IMR-90 (cell line): ENCODE measurements around the gene TEX2. TPM values are rescaled to one million over a fixed set of nuclear protein-coding genes. Genes with fewer than 3 reads are reported as not detected.

Source experiments
- ATAC-seq: fragments of 200-7000 bp; cut with Tn5 transposase; 2 replicates; pipeline ENCODE4 v1.9.1; 2020; ENCODE audit warnings: low read depth, mild to moderate bottlenecking, moderate library complexity
- BruUV-seq: library from RNA; stranded (reverse); fragments of 400-500 nt; replicated peaks from 2 replicates; lab custom pipeline; 2021; lab: Mats Ljungman, UMichigan
- CTCF ChIA-PET: fragments of 300-600 bp; formaldehyde crosslinking; extraction: SDS; loops from one replicate; lab custom pipeline; 2021; ENCODE audit warnings: antibody characterized with exemption; lab: Yijun Ruan, JAX
- POLR2A ChIA-PET: fragments of 300-600 bp; sonication (Branson Sonifier 250); formaldehyde crosslinking; loops from one replicate; lab custom pipeline; 2022; ENCODE audit warnings: antibody characterized with exemption; ENCODE audit not compliant: unreplicated experiment; lab: Charles Lee
- DNase-seq: peaks from one replicate; pipeline ENCODE4 v3.0.0; 2013
- H2AFZ ChIP-seq: replicated peaks from 2 replicates; pipeline ENCODE3; 2013; ENCODE audit warnings: low read length, mild to moderate bottlenecking; ENCODE audit not compliant: poor library complexity
- H2AK5ac ChIP-seq: 2 replicates; pipeline ENCODE4 v1.6.1; 2013; ENCODE audit warnings: low read depth, low read length, inconsistent platforms
- H2AK9ac ChIP-seq: replicated peaks from 2 replicates; pipeline ENCODE3; 2013; ENCODE audit warnings: mild to moderate bottlenecking, low read depth, low read length, moderate library complexity; ENCODE audit not compliant: poor library complexity
- H2BK120ac ChIP-seq: 2 replicates; pipeline ENCODE4 v1.6.1; 2013; ENCODE audit warnings: low read depth, low read length, inconsistent platforms
- H2BK15ac ChIP-seq: 3 replicates; pipeline ENCODE4 v1.6.1; 2013; ENCODE audit warnings: low read depth, low read length, inconsistent platforms
- H2BK20ac ChIP-seq: 2 replicates; pipeline ENCODE4 v1.6.1; 2013; ENCODE audit warnings: low read depth, mild to moderate bottlenecking, inconsistent platforms, low read length, moderate library complexity
- H2BK5ac ChIP-seq: 2 replicates; pipeline ENCODE4 v1.6.1; 2013; ENCODE audit warnings: mild to moderate bottlenecking, low read depth, low read length, inconsistent platforms; ENCODE audit not compliant: poor library complexity, severe bottlenecking
- H3K14ac ChIP-seq: replicated peaks from 2 replicates; pipeline ENCODE4 v1.6.1; 2013; ENCODE audit warnings: low read depth, low read length, inconsistent platforms
- H3K18ac ChIP-seq: 2 replicates; pipeline ENCODE4 v1.6.1; 2013; ENCODE audit warnings: low read depth, low read length, control low read depth
- H3K23ac ChIP-seq: 2 replicates; pipeline ENCODE4 v1.6.1; 2013; ENCODE audit warnings: low read depth, low read length, inconsistent platforms
- H3K27ac ChIP-seq: 2 replicates; pipeline ENCODE4 v1.5.1; 2013; ENCODE audit warnings: mild to moderate bottlenecking, control low read depth, low read length; ENCODE audit not compliant: insufficient read depth
- H3K27me3 ChIP-seq: 2 replicates; pipeline ENCODE4 v1.6.1; 2013; ENCODE audit warnings: low read length; ENCODE audit not compliant: control insufficient read depth, insufficient read depth
- H3K36me3 ChIP-seq: 2 replicates; pipeline ENCODE4 v1.6.1; 2013; ENCODE audit warnings: low read length, mixed read lengths; ENCODE audit not compliant: control insufficient read depth, insufficient read depth
- H3K4ac ChIP-seq: 2 replicates; pipeline ENCODE4 v1.6.1; 2013; ENCODE audit warnings: low read depth, low read length, inconsistent platforms
- H3K4me1 ChIP-seq: 2 replicates; pipeline ENCODE4 v1.6.1; 2013; ENCODE audit warnings: low read length, mixed read lengths; ENCODE audit not compliant: control insufficient read depth, insufficient read depth
- H3K4me2 ChIP-seq: 2 replicates; pipeline ENCODE4 v1.6.1; 2013; ENCODE audit warnings: low read depth, mild to moderate bottlenecking, control low read depth, low read length, moderate library complexity
- H3K4me3 ChIP-seq: 2 replicates; pipeline ENCODE4 v1.5.1; 2013; ENCODE audit warnings: low read depth, mild to moderate bottlenecking, control low read depth, low read length, moderate library complexity; ENCODE audit not compliant: insufficient read depth
- H3K56ac ChIP-seq: 2 replicates; pipeline ENCODE4 v1.6.1; 2013; ENCODE audit warnings: low read length, inconsistent platforms; ENCODE audit not compliant: insufficient read depth; ENCODE audit errors: extremely low read depth
- H3K79me1 ChIP-seq, 2 experiments: 2 replicates each; pipeline ENCODE4 v1.6.1; 2013; ENCODE audit warnings: low read length in 2 of 2, inconsistent platforms in 1 of 2, low read depth in 1 of 2
- H3K9ac ChIP-seq: 2 replicates; pipeline ENCODE4 v1.6.1; 2013; ENCODE audit warnings: low read depth, low read length, control low read depth
- H3K9me1 ChIP-seq: 2 replicates; pipeline ENCODE4 v1.6.1; 2013; ENCODE audit warnings: low read length, inconsistent platforms; ENCODE audit not compliant: insufficient read depth
- H3K9me3 ChIP-seq: 2 replicates; pipeline ENCODE4 v1.6.1; 2013; ENCODE audit warnings: low read length; ENCODE audit not compliant: control insufficient read depth, insufficient read depth
- H4K20me1 ChIP-seq: 2 replicates; pipeline ENCODE4 v1.6.1; 2013; ENCODE audit warnings: low read length, inconsistent platforms; ENCODE audit not compliant: insufficient read depth
- H4K5ac ChIP-seq: 2 replicates; pipeline ENCODE4 v1.6.1; 2013; ENCODE audit warnings: mild to moderate bottlenecking, low read depth, low read length, control low read depth
- H4K8ac ChIP-seq, 2 experiments: 2 replicates each; pipeline ENCODE4 v1.6.1; 2013; ENCODE audit warnings: low read depth in 2 of 2, low read length in 2 of 2, control low read depth in 1 of 2, inconsistent platforms in 1 of 2
- H4K91ac ChIP-seq: 2 replicates; pipeline ENCODE4 v1.6.1; 2013; ENCODE audit warnings: low read depth, low read length, inconsistent platforms; ENCODE audit not compliant: insufficient read depth
- CEBPB ChIP-seq: IDR thresholded peaks from 2 replicates; pipeline ENCODE4 v1.6.1; 2012; ENCODE audit warnings: low read depth, low read length, improper control_type of control experiment
- CHD1 ChIP-seq: IDR thresholded peaks from 2 replicates; pipeline ENCODE4 v1.6.1; 2012; ENCODE audit warnings: low read depth, low read length, improper control_type of control experiment
- CTCF ChIP-seq: conservative IDR thresholded peaks from 2 replicates; pipeline ENCODE4 v1.5.1; 2012; ENCODE audit warnings: mild to moderate bottlenecking, low read depth, low read length, improper control_type of control experiment
- ELK1 ChIP-seq: fragments of 150-350 bp; IDR thresholded peaks from 2 replicates; pipeline ENCODE4 v1.6.1; 2016; ENCODE audit warnings: low read depth, mild to moderate bottlenecking, low read length, moderate library complexity, borderline replicate concordance
- MAZ ChIP-seq: IDR thresholded peaks from 2 replicates; pipeline ENCODE4 v1.6.1; 2012; ENCODE audit warnings: low read depth, mild to moderate bottlenecking, low read length, improper control_type of control experiment, moderate library complexity, borderline replicate concordance
- NFE2L2 ChIP-seq: fragments of 150-350 bp; IDR thresholded peaks from 2 replicates; pipeline ENCODE4 v1.6.1; 2016; ENCODE audit warnings: low read depth, mild to moderate bottlenecking, low read length
- POLR2A ChIP-seq: IDR thresholded peaks from 2 replicates; pipeline ENCODE4 v1.6.1; 2012; ENCODE audit warnings: mild to moderate bottlenecking, low read depth, low read length
- RAD21 ChIP-seq: IDR thresholded peaks from 2 replicates; pipeline ENCODE4 v1.6.1; 2012; ENCODE audit warnings: low read length, improper control_type of control experiment
- RCOR1 ChIP-seq: IDR thresholded peaks from 2 replicates; pipeline ENCODE4 v1.6.1; 2012; ENCODE audit warnings: mild to moderate bottlenecking, low read length, improper control_type of control experiment; ENCODE audit not compliant: insufficient replicate concordance
- SMC3 ChIP-seq: fragments of 150-350 bp; IDR thresholded peaks from 2 replicates; pipeline ENCODE4 v1.6.1; 2016; ENCODE audit warnings: low read depth, mild to moderate bottlenecking, antibody characterized with exemption, low read length, moderate library complexity
- USF2 ChIP-seq: fragments of 150-350 bp; IDR thresholded peaks from 2 replicates; pipeline ENCODE4 v1.6.1; 2017; ENCODE audit warnings: mild to moderate bottlenecking, antibody characterized with exemption, low read length, low read depth
- WGBS, 2 experiments: methylation state at CpG; one replicate each; pipeline versions ENCODE4 v1.1.5 to v1.1.7; 2013; ENCODE audit warnings: missing lambda C conversion rate in 2 of 2; ENCODE audit not compliant: insufficient read length in 1 of 2; ENCODE audit errors: extremely low coverage in 2 of 2; 5-methylcytosine and 5-hydroxymethylcytosine counted together
- dilution Hi-C: fragments of 300-500 bp; cut with HindIII; formaldehyde crosslinking; loops from one replicate; pipeline ENCODE4 v1.14.3; 2018; ENCODE audit warnings: low sequenced_read_pairs; ENCODE audit not compliant: unreplicated experiment
- in situ Hi-C: fragments of 300-500 bp; cut with MboI; formaldehyde crosslinking; loops from 3 replicates; pipeline ENCODE4 v1.14.3; 2019; ENCODE audit warnings: low sequenced_read_pairs, inconsistent platforms, mixed read lengths
- intact Hi-C: fragments of 100-400 bp; cut with micrococcal nuclease; formaldehyde crosslinking; loops from 2 replicates; pipeline ENCODE4 v1.10.0; 2022
- polyA plus RNA-seq, 3 experiments: library from polyadenylated mRNA; depleted of rRNA; stranded (reverse); fragments of >200 nt; gene quantifications; 2 replicates each; pipeline ENCODE4 v1.2.3, GENCODE V29; 2012; ENCODE audit warnings: low replicate concordance in 1 of 3
- total RNA-seq: library from RNA; depleted of rRNA; stranded (reverse); fragments of >200 nt; gene quantifications from 2 replicates; pipeline ENCODE4 v1.2.3, GENCODE V29; 2012

TEX2 gene
- total and polyA plus RNA-seq, 2 of the 4 experiments (the other 2 are of a cell fraction) = 18.2 to 21.9 TPM

- ChIA-PET POLR2A (no interaction called here), CTCF (interaction anchor here (0.6 kb wide), 1 partner anchor 11 kb away, joined by 3 read pairs; no protein-coding TSS in a partner anchor)
- intact Hi-C loops = no loop called here
- Histone ChIP-seq H4K5ac (no peak overlapping the region), H2BK5ac (no peak overlapping the region), H3K4ac (no peak overlapping the region), H3K9me1 (peaks cover 23% of the 10 kb centered on the region), H3K18ac (no peak overlapping the region), H3K56ac (no peak overlapping the region), H3K4me3 (no peak overlapping the region), H3K14ac (no peak overlapping the region), H3K23ac (no peak overlapping the region), H3K27ac (no peak overlapping the region), H3K9ac (no peak overlapping the region), H3K79me1 (peaks cover 36 to 60% of the 10 kb centered on the region in 2 experiments), H3K27me3 (no peaks in the 10 kb centered on the region), H2BK15ac (no peak overlapping the region), H2AK5ac (no peak overlapping the region), H2BK20ac (no peak overlapping the region), H3K9me3 (no peaks in the 10 kb centered on the region), H2AK9ac (no peak overlapping the region), H4K20me1 (no peaks in the 10 kb centered on the region; the same call in 1 of the 2 replicates), H2BK120ac (no peak overlapping the region), H4K91ac (no peak overlapping the region), H4K8ac (no peak overlapping the region), H3K36me3 (peaks cover 8% of the 10 kb centered on the region; the same call in 1 of the 2 replicates), H3K4me1 (peaks cover 24% of the 10 kb centered on the region), H2AFZ (no peak overlapping the region), H3K4me2 (no peak overlapping the region)
- ATAC-seq (no peak), DNase-seq (no peak)
- in situ Hi-C loops = no loop called here
- dilution Hi-C loops = no loop called here
- TF ChIP-seq CEBPB = no peak
- no peak for TF ChIP-seq RAD21
- no peak for TF ChIP-seq SMC3
- no peak for TF ChIP-seq RCOR1
- no peak for TF ChIP-seq MAZ
- no peak for TF ChIP-seq ELK1
- TF ChIP-seq CTCF = no peak
- TF ChIP-seq NFE2L2 = no peak
- TF ChIP-seq POLR2A = no peak
- TF ChIP-seq CHD1 = no peak
- TF ChIP-seq USF2 = no peak
- no TSS peak for BruUV-seq
- 100% methylated on average over 2 of the region's 3 CpGs; no CpG with 5 or more reads in 1 of the 2 experiments for WGBS, 2 experiments
These were observed 45.0 kb downstream of the TEX2 start for GRCh38 chr17:64218066-64218465.
